ENCODE data around the gene AATK. TPM values are rescaled to one million over a fixed set of nuclear protein-coding genes. Genes with fewer than 3 reads are reported as not detected.

Gene AATK
- total RNA-seq, 1 donor from 2014 or later: 7.7 TPM

- H3K36me3 Mint-ChIP-seq (ENCODE audit: low read depth, unreplicated experiment): no peaks in the 10 kb centered on the region
- DNase-seq (ENCODE audit: low spot score): no peak
- peaks cover 1% of the 10 kb centered on the region for H3K27me3 Mint-ChIP-seq (ENCODE audit: unreplicated experiment)
- no peak overlapping the region for H3K4me3 Mint-ChIP-seq (ENCODE audit: unreplicated experiment)
- H3K4me1 Mint-ChIP-seq (ENCODE audit: unreplicated experiment): no peaks in the 10 kb centered on the region
- no peaks in the 10 kb centered on the region for H3K9me3 Mint-ChIP-seq (ENCODE audit: unreplicated experiment)
- no peak overlapping the region for H3K27ac Mint-ChIP-seq (ENCODE audit: unreplicated experiment)
- no peak for TF ChIP-seq CTCF (IDR thresholded peaks at IDR 0.05; ENCODE audit: unreplicated experiment)
Observed at GRCh38 chr17:81129289-81129688, 36.7 kb downstream of the AATK start.

GRCh38 chr17:81128774-81129173 is 37.2 kb downstream of the AATK start:
- peaks cover 1% of the 10 kb centered on the region for H3K27me3 Mint-ChIP-seq (ENCODE audit: unreplicated experiment)
- TF ChIP-seq CTCF (IDR thresholded peaks at IDR 0.05; ENCODE audit: unreplicated experiment): no peak
- no peaks in the 10 kb centered on the region for H3K9me3 Mint-ChIP-seq (ENCODE audit: unreplicated experiment)
- DNase-seq (ENCODE audit: low spot score): no peak
- no peak overlapping the region for H3K27ac Mint-ChIP-seq (ENCODE audit: unreplicated experiment)
- H3K4me3 Mint-ChIP-seq (ENCODE audit: unreplicated experiment): no peak overlapping the region
- no peaks in the 10 kb centered on the region for H3K36me3 Mint-ChIP-seq (ENCODE audit: low read depth, unreplicated experiment)
- H3K4me1 Mint-ChIP-seq (ENCODE audit: unreplicated experiment): no peaks in the 10 kb centered on the region

GRCh38 chr17:81128338-81128737 is 37.7 kb downstream of the AATK start:
- no peak for TF ChIP-seq CTCF (IDR thresholded peaks at IDR 0.05; ENCODE audit: unreplicated experiment)
- Mint-ChIP-seq H3K4me1 (ENCODE audit: unreplicated experiment) (no peaks in the 10 kb centered on the region), H3K36me3 (ENCODE audit: low read depth, unreplicated experiment) (no peaks in the 10 kb centered on the region), H3K27me3 (ENCODE audit: unreplicated experiment) (peaks cover 1% of the 10 kb centered on the region), H3K9me3 (ENCODE audit: unreplicated experiment) (no peaks in the 10 kb centered on the region), H3K27ac (ENCODE audit: unreplicated experiment) (no peak overlapping the region), H3K4me3 (ENCODE audit: unreplicated experiment) (no peak overlapping the region)
- no peak for DNase-seq (ENCODE audit: low spot score)

GRCh38 chr17:81127526-81128177 is 38.4 kb downstream of the AATK start:
- no peak for TF ChIP-seq CTCF (IDR thresholded peaks at IDR 0.05; ENCODE audit: unreplicated experiment)
- Mint-ChIP-seq H3K27me3 (ENCODE audit: unreplicated experiment) (peaks cover 1% of the 10 kb centered on the region), H3K9me3 (ENCODE audit: unreplicated experiment) (no peaks in the 10 kb centered on the region), H3K27ac (ENCODE audit: unreplicated experiment) (no peak overlapping the region), H3K4me3 (ENCODE audit: unreplicated experiment) (no peak overlapping the region), H3K36me3 (ENCODE audit: low read depth, unreplicated experiment) (no peaks in the 10 kb centered on the region), H3K4me1 (ENCODE audit: unreplicated experiment) (no peaks in the 10 kb centered on the region)
- no peak for DNase-seq (ENCODE audit: low spot score)

GRCh38 chr17:81127133-81127455 is 38.9 kb downstream of the AATK start:
- Mint-ChIP-seq H3K4me1 (ENCODE audit: unreplicated experiment) (no peaks in the 10 kb centered on the region), H3K27me3 (ENCODE audit: unreplicated experiment) (peaks cover 1% of the 10 kb centered on the region), H3K36me3 (ENCODE audit: low read depth, unreplicated experiment) (no peaks in the 10 kb centered on the region), H3K4me3 (ENCODE audit: unreplicated experiment) (no peak overlapping the region), H3K27ac (ENCODE audit: unreplicated experiment) (no peak overlapping the region), H3K9me3 (ENCODE audit: unreplicated experiment) (no peaks in the 10 kb centered on the region)
- TF ChIP-seq CTCF (IDR thresholded peaks at IDR 0.05; ENCODE audit: unreplicated experiment): no peak
- no peak for DNase-seq (ENCODE audit: low spot score)
